Adrenal gland (tissue), 12 donors: ENCODE data around the gene KIRREL3. TPM values are rescaled to one million over a fixed set of nuclear protein-coding genes. Genes with fewer than 3 reads are reported as not detected.

Experiments
- DNase-seq, 7 donors: peaks; one replicate each; pipeline ENCODE4 v3.0.0-alpha.2; 2019 to 2020
- H3K27ac ChIP-seq, 5 donors: fragments of 200-600 bp; sonication (generic) in 4 of 5; 1 replicate in 3 of 5; 2 replicates in 2 of 5; pipeline versions ENCODE4 v1.5.1 to v1.8.0; 2016 to 2020; ENCODE audit warnings: mild to moderate bottlenecking in 1 of 5
- H3K27me3 ChIP-seq: fragments of 200-600 bp; 2 replicates; pipeline ENCODE4 v1.8.0; 2021
- H3K36me3 ChIP-seq, 2 donors: fragments of 200-600 bp; replicated peaks in 1 of 2; 1 replicate in 1 of 2; 2 replicates in 1 of 2; pipeline versions ENCODE4 v1.5.1 to v1.8.0; 2018 to 2022
- H3K4me1 ChIP-seq, 2 donors: fragments of 200-600 bp; replicated peaks in 1 of 2; 1 replicate in 1 of 2; 2 replicates in 1 of 2; pipeline versions ENCODE4 v1.5.1 to v1.8.0; 2018 to 2021
- H3K4me3 ChIP-seq, 4 donors: fragments of 200-600 bp; sonication (generic) in 3 of 4; one replicate each; pipeline ENCODE4 v1.5.1; 2016 to 2018
- H3K9me3 ChIP-seq, 3 donors: fragments of 200-600 bp; sonication (generic) in 1 of 3; replicated peaks in 1 of 3; 1 replicate in 2 of 3; 2 replicates in 1 of 3; pipeline versions ENCODE4 v1.5.1 to v1.8.0; 2016 to 2021
- POLR2A ChIP-seq, 2 donors: fragments of 450-650 bp; IDR thresholded peaks; one replicate each; pipeline ENCODE4 v1.6.1; 2017; ENCODE audit warnings: antibody characterized with exemption in 2 of 2, mild to moderate bottlenecking in 2 of 2, moderate library complexity in 1 of 2
- WGBS, 4 donors: extraction: QIAGEN DNeasy Blood & Tissue Kit in 2 of 4; methylation state at CpG; one replicate each; pipeline versions ENCODE4 v1.1.5 to v1.1.7; 2013 to 2017; 5-methylcytosine and 5-hydroxymethylcytosine counted together
- intact Hi-C, 2 donors: fragments of 100-400 bp; cut with DNase I; formaldehyde crosslinking; loops; one replicate each; pipeline versions ENCODE4 v1.14.1 to v1.15.0; 2022 to 2023
- polyA plus RNA-seq, 3 donors: library from polyadenylated mRNA; stranded (reverse); fragments of 200-250 nt in 2 of 3; fragments of 350-450 nt in 1 of 3; fragmentation: Illumina TruSeq in 1 of 3; extraction: RNeasy Lipid Tissue Mini Kit (QIAGEN cat#74804) in 1 of 3; gene quantifications; one replicate each; pipeline ENCODE4 v1.2.3, GENCODE V29; 2013 to 2014
- total RNA-seq, 9 donors: library from RNA; depleted of rRNA in 4 of 9; stranded (reverse); fragments of >200 nt in 4 of 9; fragments of 120-200 nt in 1 of 9; fragmentation: NEBNext Ultra II Directional in 1 of 9; extraction: Animal tissue kit (Norgen Biotek cat#: 25700) in 1 of 9; gene quantifications; one replicate each; pipeline versions ENCODE4 v1.1.0 to v1.2.4, GENCODE V29; 2013 to 2023
- TF ChIP-seq, protein P1 (sequence below), 6 experiments: fragments of 450-650 bp in 4 of 6; fragments of 200-600 bp in 2 of 6; sonication (generic) in 1 of 6; IDR thresholded peaks; 1 replicate in 5 of 6; 2 replicates in 1 of 6; pipeline versions ENCODE4 v1.5.1 to v1.8.0; 2016 to 2021; ENCODE audit warnings: antibody characterized with exemption in 6 of 6, mild to moderate bottlenecking in 2 of 6, moderate library complexity in 1 of 6
- donor health status: healthy with polysubstance abuse.
- donor health status: Bipolar disorder and iron deficiency.
- donor health status: DM: yes; HTN: yes; CAD: no.
- donor health status: DM: no; HTN: no; CAD: no.
- donor health status: DM: no; HTN: no; CAD: no.
- donor health status: DM: yes; HTN: yes; CAD: no.

KIRREL3 gene
- total and polyA plus RNA-seq, 12 donors, result 0.07 to 4.1 (median 0.64) TPM; not detected in 1

DNA sequence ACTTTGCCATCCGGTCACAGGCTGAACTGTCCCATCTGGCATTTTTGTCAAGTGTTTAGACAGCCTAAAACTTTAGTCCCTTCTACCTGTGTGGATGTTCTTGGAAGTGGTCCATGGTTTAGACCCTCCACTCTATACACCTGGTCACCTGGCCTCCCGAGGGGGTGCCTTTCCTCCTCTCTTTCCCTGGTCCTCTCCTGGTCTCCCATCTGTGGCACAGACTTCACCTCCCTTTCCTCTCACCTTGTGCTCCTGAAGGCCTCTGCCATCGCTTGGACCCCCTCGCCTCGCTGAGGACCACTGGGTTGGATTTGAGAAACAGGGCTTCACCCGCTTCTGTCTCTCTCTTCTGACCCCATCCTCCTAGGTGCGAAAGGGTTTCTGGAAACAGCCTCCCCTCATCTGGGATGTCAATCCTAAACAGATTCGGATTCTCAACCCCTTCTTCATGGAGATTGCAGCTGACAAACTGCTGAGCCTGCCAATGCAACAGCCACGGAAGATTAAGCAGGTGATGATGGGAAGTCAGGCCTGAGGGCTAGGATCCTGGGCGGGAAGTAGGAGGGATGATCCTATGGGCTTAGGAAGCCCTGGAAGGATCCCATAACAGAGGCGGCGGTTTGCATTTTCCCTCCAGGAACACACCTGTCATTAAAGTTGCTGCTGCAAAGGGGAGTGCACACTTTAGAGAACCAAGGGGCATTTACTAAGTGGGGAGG, 591.5 kb downstream of the KIRREL3 start:
- peaks cover 0 to 9% of the 10 kb centered on the region in 2 donors for H3K4me1 ChIP-seq
- no peak for DNase-seq
- WGBS, 4 donors, result 88 to 94% (median 91%) methylated on average over 12 of the region's 12 CpGs
- H3K36me3 ChIP-seq, result peaks cover 0 to 59% of the 10 kb centered on the region in 2 donors
- TF ChIP-seq, protein P1, sequence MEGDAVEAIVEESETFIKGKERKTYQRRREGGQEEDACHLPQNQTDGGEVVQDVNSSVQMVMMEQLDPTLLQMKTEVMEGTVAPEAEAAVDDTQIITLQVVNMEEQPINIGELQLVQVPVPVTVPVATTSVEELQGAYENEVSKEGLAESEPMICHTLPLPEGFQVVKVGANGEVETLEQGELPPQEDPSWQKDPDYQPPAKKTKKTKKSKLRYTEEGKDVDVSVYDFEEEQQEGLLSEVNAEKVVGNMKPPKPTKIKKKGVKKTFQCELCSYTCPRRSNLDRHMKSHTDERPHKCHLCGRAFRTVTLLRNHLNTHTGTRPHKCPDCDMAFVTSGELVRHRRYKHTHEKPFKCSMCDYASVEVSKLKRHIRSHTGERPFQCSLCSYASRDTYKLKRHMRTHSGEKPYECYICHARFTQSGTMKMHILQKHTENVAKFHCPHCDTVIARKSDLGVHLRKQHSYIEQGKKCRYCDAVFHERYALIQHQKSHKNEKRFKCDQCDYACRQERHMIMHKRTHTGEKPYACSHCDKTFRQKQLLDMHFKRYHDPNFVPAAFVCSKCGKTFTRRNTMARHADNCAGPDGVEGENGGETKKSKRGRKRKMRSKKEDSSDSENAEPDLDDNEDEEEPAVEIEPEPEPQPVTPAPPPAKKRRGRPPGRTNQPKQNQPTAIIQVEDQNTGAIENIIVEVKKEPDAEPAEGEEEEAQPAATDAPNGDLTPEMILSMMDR (IDR thresholded peaks at IDR 0.05), result no peak
- no peak for TF ChIP-seq POLR2A (IDR thresholded peaks at IDR 0.05)
- intact Hi-C loops, result no loop called here
- no peaks in the 10 kb centered on the region for H3K9me3 ChIP-seq
- peak overlapping the region in 2 of 5 donors; percentile 35 to 73 for H3K27ac ChIP-seq
- no peaks in the 10 kb centered on the region for H3K27me3 ChIP-seq
- no peak overlapping the region for H3K4me3 ChIP-seq

DNA sequence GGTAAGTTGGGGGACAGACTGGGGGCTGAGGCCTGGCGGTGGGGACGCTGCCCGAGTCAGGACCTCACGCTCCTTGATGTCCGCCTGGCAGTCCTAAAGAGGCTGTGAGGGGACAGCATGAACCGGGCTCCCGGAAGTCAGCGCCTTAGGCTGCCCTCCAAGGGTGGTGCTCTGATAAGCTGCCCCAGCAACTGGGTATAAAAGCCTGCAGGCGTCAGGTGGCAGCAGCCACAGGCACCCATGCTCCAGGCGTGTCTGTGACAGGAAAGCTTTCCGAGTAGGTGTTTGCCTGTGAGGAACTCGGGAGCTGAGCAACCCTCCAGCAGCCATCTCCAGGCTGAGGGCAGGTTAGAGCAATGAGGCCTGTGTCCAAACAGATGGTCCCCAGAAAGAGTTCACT, 592.1 kb downstream of the KIRREL3 start:
- H3K27me3 ChIP-seq, result no peaks in the 10 kb centered on the region
- no peak overlapping the region for H3K4me3 ChIP-seq
- H3K9me3 ChIP-seq, result no peaks in the 10 kb centered on the region
- peaks cover 0 to 54% of the 10 kb centered on the region in 2 donors for H3K36me3 ChIP-seq
- intact Hi-C loops, result no loop called here
- peak overlapping the region in 1 of 5 donors; percentile 73 for H3K27ac ChIP-seq
- no peak for DNase-seq
- WGBS, 4 donors, result 81 to 87% (median 82%) methylated on average over 8 to 12 of the region's 12 CpGs
- TF ChIP-seq, protein P1 (IDR thresholded peaks at IDR 0.05), result no peak
- TF ChIP-seq POLR2A (IDR thresholded peaks at IDR 0.05), result no peak
- H3K4me1 ChIP-seq, result peaks cover 0 to 9% of the 10 kb centered on the region in 2 donors

DNA sequence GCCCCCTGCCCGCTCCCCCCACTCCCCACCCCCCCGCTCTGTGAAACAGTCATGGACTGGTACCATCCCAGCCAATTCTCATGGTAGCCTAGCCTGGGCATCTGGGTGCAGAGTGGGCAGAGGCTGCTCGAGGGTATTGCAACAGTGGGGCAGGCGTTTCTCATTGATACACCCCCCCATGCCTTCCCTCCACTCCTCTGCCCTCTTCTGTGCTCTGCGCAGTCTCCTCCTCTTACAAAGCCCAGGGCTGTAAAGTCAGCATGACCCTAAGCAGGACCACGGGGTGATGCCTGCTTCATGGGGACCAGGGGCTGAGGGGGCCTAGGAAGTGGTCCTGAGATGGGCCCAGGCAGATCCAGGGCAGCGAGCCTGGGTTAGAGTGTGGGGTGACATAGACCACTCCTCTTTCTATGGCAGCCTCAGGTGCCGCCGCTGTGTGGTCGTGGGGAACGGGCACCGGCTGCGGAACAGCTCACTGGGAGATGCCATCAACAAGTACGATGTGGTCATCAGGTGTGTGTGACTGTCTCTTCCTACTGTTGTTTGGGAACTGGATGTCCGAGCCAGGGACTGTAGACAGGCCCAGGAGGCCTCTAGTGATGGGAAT, 592.8 kb downstream of the KIRREL3 start:
- no peak for TF ChIP-seq POLR2A (IDR thresholded peaks at IDR 0.05)
- peak overlapping the region in 1 of 5 donors; percentile 63 for H3K27ac ChIP-seq
- peaks cover 0 to 48% of the 10 kb centered on the region in 2 donors for H3K36me3 ChIP-seq
- no peaks in the 10 kb centered on the region for H3K27me3 ChIP-seq
- peaks cover 0 to 16% of the 10 kb centered on the region in 2 donors for H3K4me1 ChIP-seq
- no peak for DNase-seq
- 79 to 92% (median 86%) methylated on average over 6 to 15 of the region's 15 CpGs for WGBS, 4 donors
- H3K4me3 ChIP-seq, result no peak overlapping the region
- intact Hi-C loops, result no loop called here
- no peaks in the 10 kb centered on the region for H3K9me3 ChIP-seq

DNA sequence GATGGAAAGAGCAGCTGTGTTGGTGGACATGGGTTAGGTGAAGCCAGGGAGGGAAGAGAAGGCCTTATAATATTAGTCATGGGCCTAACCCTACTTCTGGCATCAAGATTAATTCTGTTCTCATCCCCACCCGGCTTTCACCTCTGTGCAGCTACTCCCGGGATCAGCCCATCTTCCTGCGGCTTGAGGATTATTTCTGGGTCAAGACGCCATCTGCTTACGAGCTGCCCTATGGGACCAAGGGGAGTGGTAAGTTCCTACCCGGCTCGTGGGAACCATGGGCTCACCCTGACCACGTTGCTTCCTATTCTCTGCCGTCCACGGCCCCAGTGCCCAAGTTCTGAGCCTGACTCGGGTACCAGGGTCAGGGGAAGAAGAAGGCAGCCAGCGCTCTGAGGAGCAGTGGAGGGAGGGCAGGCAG, 593.5 kb downstream of the KIRREL3 start:
- Histone ChIP-seq H3K27me3 (no peaks in the 10 kb centered on the region), H3K4me3 (no peak overlapping the region), H3K4me1 (peaks cover 0 to 20% of the 10 kb centered on the region in 2 donors), H3K27ac (peak overlapping the region in 2 of 5 donors; percentile 30 to 63), H3K9me3 (no peaks in the 10 kb centered on the region), H3K36me3 (peaks cover 0 to 45% of the 10 kb centered on the region in 2 donors)
- DNase-seq, result no peak
- TF ChIP-seq, protein P1 (IDR thresholded peaks at IDR 0.05), result no peak
- TF ChIP-seq POLR2A (IDR thresholded peaks at IDR 0.05), result no peak
- 71 to 82% (median 79%) methylated on average over 6 to 12 of the region's 12 CpGs for WGBS, 4 donors
- intact Hi-C loops, result no loop called here
